ENCODE data around the gene MEMO1. TPM values are rescaled to one million over a fixed set of nuclear protein-coding genes. Genes with fewer than 3 reads are reported as not detected.

Gene MEMO1
- total and polyA plus RNA-seq, 9 of the 15 experiments (the other 6 are each of a cell fraction or from before 2014, with no cell fraction given): 22.1 to 87.7 (median 61.2) TPM

DNA sequence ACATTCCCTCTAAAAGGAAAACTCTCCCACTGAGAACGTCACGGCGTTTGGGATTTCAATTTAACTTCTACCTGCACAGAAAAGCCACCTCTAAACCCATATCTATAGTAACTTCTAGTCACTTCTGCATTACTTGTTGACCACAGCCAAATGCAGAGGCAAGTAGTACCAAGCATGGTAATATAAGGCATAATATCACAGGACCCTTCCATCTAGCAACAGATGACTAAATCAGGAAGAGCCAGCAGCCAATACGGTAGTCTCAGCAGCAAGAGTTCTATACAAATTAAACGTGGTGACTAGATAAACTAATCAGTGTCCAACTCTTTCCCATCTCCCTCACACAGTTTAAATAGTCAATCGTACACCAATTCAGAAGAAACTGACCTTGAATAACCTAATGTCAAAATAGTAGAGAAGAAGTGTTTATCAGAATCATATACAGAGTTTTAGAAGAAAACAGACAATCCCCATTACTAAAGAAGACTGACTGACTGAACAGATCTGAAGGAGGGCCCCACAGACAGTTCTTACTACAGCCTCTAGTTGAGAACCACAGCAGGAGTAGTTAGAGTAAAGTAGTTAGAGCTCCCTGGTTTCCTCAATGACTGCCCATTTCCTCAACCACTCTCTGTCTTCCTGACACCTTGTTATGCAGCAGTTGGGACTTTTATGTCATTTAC, 30.0 kb downstream of the MEMO1 start:
- H2AFZ ChIP-seq (ENCODE audit: low read depth, low read length): no peak overlapping the region
- ATAC-seq (peak; percentile 93), DNase-seq (ENCODE audit: extremely low read depth in 1 of 4, low spot score in 3 of 4) (peak in 2 of 4 experiments; percentile 49 to 52), FAIRE-seq (peak; percentile 63)
- intact Hi-C loops (cut with micrococcal nuclease): no loop called here
- H3K9me1 ChIP-seq (ENCODE audit: control insufficient read depth, insufficient read depth, low read length): no peaks in the 10 kb centered on the region
- no peak overlapping the region for H3K4me3 ChIP-seq
- BruUV-seq (replicated peaks): no TSS peak
- ChIA-PET CTCF (ENCODE audit: low intra/inter-chr PET ratio) (no interaction called here), POLR2A (no interaction called here)
- H3K4me2 ChIP-seq (ENCODE audit: insufficient read depth, low read length): 0 out of 2 replicates have a peak overlapping the region, but pooled peaks have one; percentile 8
- 43% methylated on average over 6 of the region's 6 CpGs for WGBS (ENCODE audit: insufficient coverage, low coverage, missing lambda C conversion rate)
- no peaks in the 10 kb centered on the region for H3K27me3 ChIP-seq (ENCODE audit: control insufficient read depth in 2 of 2, insufficient read depth in 2 of 2, low read length in 2 of 2)
- H3K9me3 ChIP-seq (replicated peaks; ENCODE audit: control insufficient read depth, insufficient read depth, low read depth, low read length): no peaks in the 10 kb centered on the region
- H3K36me3 ChIP-seq (ENCODE audit: control insufficient read depth, insufficient read depth, low read length): peaks cover 4% of the 10 kb centered on the region; the same call in 2 of the 3 replicates
- H3K27ac ChIP-seq (ENCODE audit: extremely low read depth, low read depth, low read length): peak overlapping the region; percentile 38; the same call in 1 of the 3 replicates
- peaks cover 92% of the 10 kb centered on the region for H3K79me2 ChIP-seq (ENCODE audit: control insufficient read depth, insufficient read depth, low read length)
- no peaks in the 10 kb centered on the region; the same call in 1 of the 2 replicates for H4K20me1 ChIP-seq (replicated peaks; ENCODE audit: control insufficient read depth, insufficient read depth, low read length)
- H3K9ac ChIP-seq (ENCODE audit: insufficient read depth in 1 of 2, low read depth in 2 of 2, low read length in 2 of 2): no peak overlapping the region
- peaks cover 3 to 7% of the 10 kb centered on the region in 2 experiments; a peak in 3 of 5 replicates for H3K4me1 ChIP-seq (replicated peaks in 1 of 2; ENCODE audit: control insufficient read depth in 2 of 2, insufficient read depth in 2 of 2, low read length in 2 of 2)
- in situ Hi-C loops (cut with MboI): no loop called here
- TF ChIP-seq CREB1 (IDR thresholded peaks at IDR 0.05) (peak; percentile 62; the same call in 1 of the 2 replicates), CREB1 (CRISPR knock-in tag; IDR thresholded peaks at IDR 0.05) (peak; percentile 73), ELF1 (tag; IDR thresholded peaks at IDR 0.05) (peak; percentile 61), RFX5 (IDR thresholded peaks at IDR 0.05; ENCODE audit: low read depth, low read length) (peak; percentile 97), ZNF707 (CRISPR knock-in tag; conservative IDR thresholded peaks at IDR 0.05) (no peak), YY1 (IDR thresholded peaks at IDR 0.05; ENCODE audit: borderline replicate concordance in 1 of 3, control insufficient read depth in 1 of 3, extremely low read depth in 1 of 3, insufficient read depth in 3 of 3, insufficient read length in 1 of 3, insufficient replicate concordance in 2 of 3, low read depth in 1 of 3, low read length in 2 of 3) (no peak), NFIC (IDR thresholded peaks at IDR 0.05) (no peak), ATF1 (CRISPR knock-in tag; IDR thresholded peaks at IDR 0.05) (no peak), ATF1 (tag; IDR thresholded peaks at IDR 0.05) (peak; percentile 89), CREM (IDR thresholded peaks at IDR 0.05; ENCODE audit: low read depth) (peak; percentile 90), PPARD (CRISPR knock-in tag; IDR thresholded peaks at IDR 0.05) (no peak), EP400 (IDR thresholded peaks at IDR 0.05) (0 out of 2 replicates have a peak, but pooled peaks have one; percentile 14), ZNF133 (CRISPR knock-in tag; IDR thresholded peaks at IDR 0.05) (no peak), POLR3A (IDR thresholded peaks at IDR 0.05; ENCODE audit: borderline replicate concordance, extremely low read depth, insufficient read depth, insufficient read length) (no peak), BRD9 (IDR thresholded peaks at IDR 0.05; ENCODE audit: low read depth, partially characterized antibody) (peak; percentile 82), HMBOX1 (IDR thresholded peaks at IDR 0.05) (peak; percentile 99), SMARCA4 (IDR thresholded peaks at IDR 0.05) (no peak)
- TF ChIP-seq, protein P1, sequence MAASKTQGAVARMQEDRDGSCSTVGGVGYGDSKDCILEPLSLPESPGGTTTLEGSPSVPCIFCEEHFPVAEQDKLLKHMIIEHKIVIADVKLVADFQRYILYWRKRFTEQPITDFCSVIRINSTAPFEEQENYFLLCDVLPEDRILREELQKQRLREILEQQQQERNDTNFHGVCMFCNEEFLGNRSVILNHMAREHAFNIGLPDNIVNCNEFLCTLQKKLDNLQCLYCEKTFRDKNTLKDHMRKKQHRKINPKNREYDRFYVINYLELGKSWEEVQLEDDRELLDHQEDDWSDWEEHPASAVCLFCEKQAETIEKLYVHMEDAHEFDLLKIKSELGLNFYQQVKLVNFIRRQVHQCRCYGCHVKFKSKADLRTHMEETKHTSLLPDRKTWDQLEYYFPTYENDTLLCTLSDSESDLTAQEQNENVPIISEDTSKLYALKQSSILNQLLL (CRISPR knock-in tag; IDR thresholded peaks at IDR 0.05; ENCODE audit: borderline replicate concordance): no peak
- TF ChIP-seq, protein P2, sequence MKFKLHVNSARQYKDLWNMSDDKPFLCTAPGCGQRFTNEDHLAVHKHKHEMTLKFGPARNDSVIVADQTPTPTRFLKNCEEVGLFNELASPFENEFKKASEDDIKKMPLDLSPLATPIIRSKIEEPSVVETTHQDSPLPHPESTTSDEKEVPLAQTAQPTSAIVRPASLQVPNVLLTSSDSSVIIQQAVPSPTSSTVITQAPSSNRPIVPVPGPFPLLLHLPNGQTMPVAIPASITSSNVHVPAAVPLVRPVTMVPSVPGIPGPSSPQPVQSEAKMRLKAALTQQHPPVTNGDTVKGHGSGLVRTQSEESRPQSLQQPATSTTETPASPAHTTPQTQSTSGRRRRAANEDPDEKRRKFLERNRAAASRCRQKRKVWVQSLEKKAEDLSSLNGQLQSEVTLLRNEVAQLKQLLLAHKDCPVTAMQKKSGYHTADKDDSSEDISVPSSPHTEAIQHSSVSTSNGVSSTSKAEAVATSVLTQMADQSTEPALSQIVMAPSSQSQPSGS (CRISPR knock-in tag; IDR thresholded peaks at IDR 0.05): no peak
